ENCODE data around the gene SUN1.
"Not testable (repeated sequence)": the region's sequence is repeated elsewhere in the genome, so short reads cannot be mapped to it uniquely, and the experiment has no call there.

Gene SUN1

GRCh38 chr7:856444-857095 is 24.3 kb downstream of the SUN1 start:
- DNase-seq (ENCODE audit: low read depth in 2 of 2) = no peak

DNA sequence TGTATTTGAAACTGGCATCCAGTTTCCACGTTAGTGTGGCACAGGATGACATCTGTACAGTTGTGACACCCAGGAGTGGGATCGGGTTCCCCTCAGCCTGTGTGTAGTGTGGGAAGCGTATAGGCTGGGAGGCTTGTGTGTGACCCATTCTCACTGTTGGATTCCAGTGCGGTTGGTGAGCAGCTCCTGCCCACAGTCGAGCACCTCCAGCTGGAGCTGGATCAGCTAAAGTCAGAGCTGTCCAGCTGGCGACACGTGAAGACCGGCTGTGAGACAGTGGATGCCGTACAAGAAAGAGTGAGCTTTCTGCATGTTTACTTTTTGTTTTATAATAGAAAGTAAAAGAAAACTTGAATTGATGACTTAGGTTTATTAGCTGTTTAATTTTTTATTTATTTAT is 25.4 kb downstream of the SUN1 start:
- no peak for DNase-seq (ENCODE audit: low read depth in 2 of 2)

DNA sequence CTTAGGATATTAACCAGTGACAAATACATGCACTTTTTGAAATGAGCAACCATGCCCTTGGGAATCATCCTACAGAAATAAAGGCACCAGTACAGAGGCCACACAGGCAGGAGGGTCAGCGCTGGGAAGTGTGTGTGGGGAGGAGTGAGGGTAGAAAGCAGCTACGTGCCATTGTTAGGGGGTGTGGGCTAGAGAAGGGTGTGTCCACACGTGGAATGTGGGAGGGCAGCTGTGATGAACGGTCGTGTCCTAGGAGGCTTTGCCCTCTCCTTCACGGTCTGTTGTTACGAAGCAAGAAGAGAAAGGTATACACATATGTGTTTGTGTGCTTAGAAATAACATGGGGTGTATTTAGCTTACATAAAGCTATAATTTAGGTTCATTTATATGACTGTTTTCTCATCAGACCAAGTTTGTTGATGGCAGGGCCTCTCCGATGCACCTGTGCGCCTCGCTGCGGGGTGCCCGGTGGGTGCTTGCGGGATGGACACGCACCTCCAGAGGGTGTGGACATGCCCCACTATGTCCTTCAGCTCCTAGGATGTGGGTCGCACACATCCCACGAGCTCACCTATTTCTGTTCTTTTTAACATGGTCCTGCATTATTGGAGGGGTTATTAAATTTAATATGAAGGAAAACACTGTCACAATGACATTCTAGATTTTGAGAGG is 27.2 kb downstream of the SUN1 start:
- DNase-seq (ENCODE audit: low read depth in 2 of 2) = no peak

- DNase-seq (ENCODE audit: low read depth in 2 of 2) = no peak
Measured at GRCh38 chr7:860149-860548, 27.9 kb downstream of the SUN1 start.

- DNase-seq (ENCODE audit: low read depth in 2 of 2) = no peak
Measured at GRCh38 chr7:861222-861621, 28.9 kb downstream of the SUN1 start.

- DNase-seq (ENCODE audit: low read depth in 2 of 2) = no peak
Measured at GRCh38 chr7:862157-862556, 29.9 kb downstream of the SUN1 start.

DNA sequence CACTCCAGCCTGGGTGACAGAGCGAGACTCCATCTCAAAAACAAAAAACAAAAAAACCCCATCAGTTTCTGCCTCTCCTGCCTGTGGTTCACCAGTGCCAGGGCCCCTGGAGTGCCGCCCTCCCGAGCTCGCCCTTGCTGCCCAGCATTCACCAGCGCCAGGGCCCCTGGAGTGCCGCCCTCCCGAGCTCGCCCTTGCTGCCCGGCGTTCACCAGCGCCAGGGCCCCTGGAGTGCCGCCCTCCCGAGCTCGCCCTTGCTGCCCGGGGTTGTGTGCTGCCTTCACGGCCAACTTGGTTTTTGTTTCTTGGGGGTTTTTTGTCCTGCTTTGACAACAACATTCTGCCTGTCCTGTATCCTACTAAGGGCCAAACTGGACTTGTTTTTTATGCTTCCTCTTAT is 30.8 kb downstream of the SUN1 start:
- DNase-seq (ENCODE audit: low read depth in 2 of 2) = no peak

DNA sequence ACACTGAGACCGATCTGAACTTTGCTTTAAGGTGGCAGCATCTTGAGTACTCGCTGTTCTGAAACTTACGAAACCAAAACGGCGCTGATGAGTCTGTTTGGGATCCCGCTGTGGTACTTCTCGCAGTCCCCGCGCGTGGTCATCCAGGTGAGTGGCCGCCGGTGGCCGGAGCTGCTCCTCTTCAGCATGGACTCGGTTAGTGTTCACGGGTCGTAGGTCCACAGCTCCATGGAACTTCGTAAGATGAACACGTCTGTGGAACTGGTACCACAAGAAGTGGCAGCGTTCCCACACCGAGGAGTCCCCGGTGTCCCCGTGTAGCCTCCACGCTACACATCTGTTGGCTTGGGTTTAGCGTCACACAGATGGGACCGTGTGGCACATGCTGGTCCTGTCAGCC is 33.6 kb downstream of the SUN1 start:
- no peak for DNase-seq (ENCODE audit: low read depth in 2 of 2)

GRCh38 chr7:867001-867405 is 34.7 kb downstream of the SUN1 start:
- no peak for DNase-seq (ENCODE audit: low read depth in 2 of 2)

GRCh38 chr7:867406-868188 is 35.3 kb downstream of the SUN1 start:
- no peak for DNase-seq (ENCODE audit: low read depth in 2 of 2)

GRCh38 chr7:868189-868486 is 35.9 kb downstream of the SUN1 start:
- no peak for DNase-seq (ENCODE audit: low read depth in 2 of 2)

DNA sequence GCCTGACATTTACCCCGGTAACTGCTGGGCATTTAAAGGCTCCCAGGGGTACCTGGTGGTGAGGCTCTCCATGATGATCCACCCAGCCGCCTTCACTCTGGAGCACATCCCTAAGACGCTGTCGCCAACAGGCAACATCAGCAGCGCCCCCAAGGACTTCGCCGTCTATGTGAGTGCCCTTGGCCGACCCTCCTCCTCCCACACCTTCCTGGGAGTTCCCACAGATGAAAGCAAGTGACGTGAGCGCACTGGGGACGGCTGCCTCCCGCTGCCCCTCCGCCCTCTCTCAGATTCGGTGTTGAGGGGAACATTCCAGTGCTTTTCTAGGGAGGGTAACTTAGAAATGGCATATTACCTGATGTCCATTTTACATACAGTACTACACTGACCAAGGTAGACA is 37.1 kb downstream of the SUN1 start:
- DNase-seq (ENCODE audit: low read depth in 2 of 2) = no peak

GRCh38 chr7:871900-872537 is 39.7 kb downstream of the SUN1 start:
- DNase-seq (ENCODE audit: low read depth in 2 of 2) = no peak

- DNase-seq (ENCODE audit: low read depth in 2 of 2) = not testable (repeated sequence)
Measured at GRCh38 chr7:872685-873084, 40.4 kb downstream of the SUN1 start.

DNA sequence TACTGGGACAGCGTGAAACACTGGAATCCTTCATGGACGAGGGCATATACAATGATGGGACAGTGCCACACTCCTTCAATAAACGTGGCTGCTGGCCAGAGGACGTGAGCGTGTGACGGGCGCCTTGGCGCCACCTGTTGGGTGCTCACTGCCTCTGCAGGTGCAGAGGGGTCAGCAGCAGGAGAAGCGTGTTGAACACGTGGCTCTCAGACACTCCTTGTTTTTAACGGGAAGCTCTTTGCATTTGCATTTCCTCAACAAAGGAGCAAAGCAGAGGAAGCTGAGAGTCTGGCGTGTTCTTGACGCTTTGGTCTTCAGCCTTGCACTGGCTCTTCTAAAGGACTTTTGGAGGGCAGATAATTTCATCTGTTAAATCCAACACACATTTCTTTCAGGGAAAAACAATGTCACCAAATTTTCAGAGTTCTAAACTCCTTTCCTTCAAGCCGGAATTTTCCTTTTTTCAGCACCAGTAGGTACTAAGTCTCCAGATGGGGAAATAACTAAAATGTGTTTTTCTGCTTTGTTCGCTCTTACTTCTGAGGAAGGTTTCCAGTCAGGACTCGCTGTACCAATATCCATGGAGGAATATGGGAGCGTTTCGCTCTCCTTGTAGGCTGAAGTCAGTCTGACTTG is 41.2 kb downstream of the SUN1 start:
- peak; percentile 55 to 61 for DNase-seq (ENCODE audit: low read depth in 2 of 2)

GRCh38 chr7:874031-874749 is 41.9 kb downstream of the SUN1 start:
- no peak for DNase-seq (ENCODE audit: low read depth in 2 of 2)

DNA sequence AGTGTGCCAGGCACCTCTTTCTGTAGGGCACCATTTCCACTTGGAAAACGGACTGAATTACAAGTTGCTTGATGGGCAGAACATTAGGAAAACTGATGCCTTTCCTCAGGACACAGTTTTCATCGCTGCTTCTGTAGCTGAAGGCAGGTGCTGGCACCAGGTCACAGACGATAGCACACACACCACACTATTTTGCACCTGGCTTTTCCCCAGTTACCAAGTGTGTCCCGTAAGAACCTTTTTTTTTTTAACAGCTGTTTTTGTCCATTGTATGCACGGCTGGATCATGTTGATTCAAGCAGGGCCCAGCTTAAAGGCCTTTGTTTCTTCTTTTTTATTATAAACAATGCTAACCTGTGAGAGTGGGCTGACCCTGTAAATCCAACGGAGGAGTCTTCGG is 42.8 kb downstream of the SUN1 start:
- no peak for DNase-seq (ENCODE audit: low read depth in 2 of 2)

DNA sequence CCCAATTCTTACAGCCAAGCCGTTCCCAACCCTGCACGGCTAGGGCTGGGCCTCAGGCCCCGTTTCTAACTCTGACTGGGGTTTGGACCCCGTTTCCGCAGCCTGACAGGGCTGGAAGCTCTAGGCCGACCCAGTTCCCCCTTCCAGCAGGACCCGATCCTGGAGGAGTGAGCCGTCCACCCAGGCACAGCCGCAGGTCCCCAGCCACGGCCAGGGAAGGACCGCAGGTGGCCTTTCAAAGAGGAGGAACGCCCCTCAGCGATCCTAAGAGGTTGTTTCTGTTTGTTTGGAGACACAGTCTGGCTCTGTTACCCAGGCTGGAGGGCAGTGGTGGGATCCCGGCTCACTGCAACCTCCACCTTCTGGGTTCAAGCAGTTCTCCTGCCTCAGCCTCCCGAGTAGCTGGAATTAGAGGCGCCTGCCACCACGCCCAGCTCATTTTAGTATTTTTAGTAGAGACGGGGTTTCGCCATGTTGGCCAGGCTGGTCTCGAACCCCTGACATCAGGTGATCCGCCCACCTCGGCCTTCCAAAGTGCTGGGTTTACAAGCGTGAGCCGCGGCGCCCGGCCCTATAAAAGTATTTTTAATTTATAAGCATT is 43.3 kb downstream of the SUN1 start:
- peak in 1 of 2 donors; percentile 4 for DNase-seq (ENCODE audit: low read depth in 2 of 2)

GRCh38 chr7:876077-876971 is 44.0 kb downstream of the SUN1 start, which contains the start of gene GET4:
GET4 (plus strand) TSS chr7:876554; CDS start chr7:876646, 92 bp downstream.
- DNase-seq (ENCODE audit: low read depth in 2 of 2) = peak; percentile 90 to 95

- no peak for DNase-seq (ENCODE audit: low read depth in 2 of 2)
Measured at GRCh38 chr7:876972-877311, 44.7 kb downstream of the SUN1 start.
